ENCODE data around the gene OSM.

Gene OSM

DNA sequence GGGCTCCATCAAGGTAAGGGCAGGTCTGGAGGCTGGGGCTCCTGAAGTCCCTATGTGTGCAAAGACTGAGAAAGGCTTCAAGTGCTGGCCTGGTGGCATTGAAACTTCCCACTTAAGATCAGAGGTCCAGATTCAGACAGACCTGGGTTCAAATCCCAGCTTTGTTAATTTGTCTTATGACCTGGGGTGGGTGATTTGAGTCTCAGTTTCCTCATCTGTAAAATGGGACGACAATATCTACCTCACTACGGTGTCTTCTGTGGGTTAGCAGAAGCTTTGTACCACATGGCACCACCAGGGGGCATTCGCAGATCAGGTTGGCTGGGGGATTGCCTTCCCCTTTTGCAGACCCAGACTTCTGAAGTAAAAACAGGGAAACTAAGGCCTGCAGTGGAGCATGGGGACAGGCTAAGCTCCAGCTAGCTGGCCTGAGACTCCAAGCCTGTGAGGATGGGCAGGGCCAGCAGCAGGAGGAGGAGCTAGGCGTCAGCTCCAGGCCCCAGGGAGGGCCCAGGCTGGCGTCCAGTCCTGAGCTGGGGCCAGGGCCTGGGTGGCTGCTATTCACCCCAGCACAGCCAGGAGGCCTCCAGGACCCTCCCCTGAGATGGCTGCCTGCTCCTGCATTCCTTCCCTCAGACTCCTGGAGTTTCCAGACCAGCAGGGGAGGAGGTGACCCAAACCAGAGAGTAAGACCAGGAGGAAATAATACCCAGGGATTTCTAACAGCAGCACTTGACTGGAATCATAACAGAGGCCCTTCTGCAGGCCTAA is 21.2 kb upstream of the OSM start:
- Histone ChIP-seq H3K36me3 (ENCODE audit: control insufficient read depth in 2 of 2, insufficient read depth in 1 of 2, low read length in 2 of 2) (peaks cover 0 to 27% of the 10 kb centered on the region in 2 experiments; a peak in 1 of 3 replicates), H3K27ac (ENCODE audit: extremely low read depth, low read depth, low read length) (no peak overlapping the region), H3K4me1 (ENCODE audit: control insufficient read depth, insufficient read depth, low read length) (no peaks in the 10 kb centered on the region; the same call in 1 of the 2 replicates), H3K4me3 (ENCODE audit: low read depth, low read length) (no peak overlapping the region), H3K9me3 (ENCODE audit: control insufficient read depth, insufficient read depth, low read depth, low read length) (no peaks in the 10 kb centered on the region)
- ChIA-PET POLR2A (interaction anchor here (0.6 to 1.6 kb wide), 9 partner anchors 10 to 1129 kb away, joined by 3 to 18 read pairs (median 4); partner anchors contain the start of genes CCDC157, RNF215, SEC14L2 and SF3A1), CTCF (interaction anchor here (0.5 to 4.0 kb wide), 60 partner anchors 8 to 617 kb away, joined by 3 to 80 read pairs (median 4); partner anchors contain the start of genes CCDC157, RNF215, SEC14L2 and SF3A1)
- TF ChIP-seq, protein P1, sequence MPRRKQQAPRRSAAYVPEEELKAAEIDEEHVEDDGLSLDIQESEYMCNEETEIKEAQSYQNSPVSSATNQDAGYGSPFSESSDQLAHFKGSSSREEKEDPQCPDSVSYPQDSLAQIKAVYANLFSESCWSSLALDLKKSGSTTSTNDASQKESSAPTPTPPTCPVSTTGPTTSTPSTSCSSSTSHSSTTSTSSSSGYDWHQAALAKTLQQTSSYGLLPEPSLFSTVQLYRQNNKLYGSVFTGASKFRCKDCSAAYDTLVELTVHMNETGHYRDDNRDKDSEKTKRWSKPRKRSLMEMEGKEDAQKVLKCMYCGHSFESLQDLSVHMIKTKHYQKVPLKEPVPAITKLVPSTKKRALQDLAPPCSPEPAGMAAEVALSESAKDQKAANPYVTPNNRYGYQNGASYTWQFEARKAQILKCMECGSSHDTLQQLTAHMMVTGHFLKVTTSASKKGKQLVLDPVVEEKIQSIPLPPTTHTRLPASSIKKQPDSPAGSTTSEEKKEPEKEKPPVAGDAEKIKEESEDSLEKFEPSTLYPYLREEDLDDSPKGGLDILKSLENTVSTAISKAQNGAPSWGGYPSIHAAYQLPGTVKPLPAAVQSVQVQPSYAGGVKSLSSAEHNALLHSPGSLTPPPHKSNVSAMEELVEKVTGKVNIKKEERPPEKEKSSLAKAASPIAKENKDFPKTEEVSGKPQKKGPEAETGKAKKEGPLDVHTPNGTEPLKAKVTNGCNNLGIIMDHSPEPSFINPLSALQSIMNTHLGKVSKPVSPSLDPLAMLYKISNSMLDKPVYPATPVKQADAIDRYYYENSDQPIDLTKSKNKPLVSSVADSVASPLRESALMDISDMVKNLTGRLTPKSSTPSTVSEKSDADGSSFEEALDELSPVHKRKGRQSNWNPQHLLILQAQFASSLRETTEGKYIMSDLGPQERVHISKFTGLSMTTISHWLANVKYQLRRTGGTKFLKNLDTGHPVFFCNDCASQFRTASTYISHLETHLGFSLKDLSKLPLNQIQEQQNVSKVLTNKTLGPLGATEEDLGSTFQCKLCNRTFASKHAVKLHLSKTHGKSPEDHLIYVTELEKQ (tag by site-specific recombination; IDR thresholded peaks at IDR 0.05; ENCODE audit: borderline replicate concordance) = 0 out of 2 replicates have a peak, but pooled peaks have one; percentile 25
- TF ChIP-seq YY1 (tag by site-specific recombination; IDR thresholded peaks at IDR 0.05) (no peak), ZNF623 (tag by site-specific recombination; IDR thresholded peaks at IDR 0.05) (peak; percentile 35), ZNF658 (tag by site-specific recombination; IDR thresholded peaks at IDR 0.05) (no peak), KLF10 (tag by site-specific recombination; IDR thresholded peaks at IDR 0.05) (peak; percentile 41; the same call in 1 of the 2 replicates), SP2 (tag by site-specific recombination; IDR thresholded peaks at IDR 0.05) (peak; percentile 50), ZNF501 (tag by site-specific recombination; IDR thresholded peaks at IDR 0.05) (no peak), FEZF1 (tag by site-specific recombination; IDR thresholded peaks at IDR 0.05) (no peak), ZNF660 (tag by site-specific recombination; IDR thresholded peaks at IDR 0.05) (no peak), MYNN (tag by site-specific recombination; IDR thresholded peaks at IDR 0.05; ENCODE audit: borderline replicate concordance) (no peak), ZBTB20 (tag by site-specific recombination; IDR thresholded peaks at IDR 0.05) (peak; percentile 29; the same call in 1 of the 2 replicates), ZNF664 (tag by site-specific recombination; IDR thresholded peaks at IDR 0.05) (peak; percentile 31; the same call in 1 of the 2 replicates), ZNF221 (tag by site-specific recombination; IDR thresholded peaks at IDR 0.05; ENCODE audit: borderline replicate concordance) (no peak), ZNF23 (tag by site-specific recombination; IDR thresholded peaks at IDR 0.05; ENCODE audit: borderline replicate concordance) (no peak), KLF8 (tag by site-specific recombination; IDR thresholded peaks at IDR 0.05) (peak; percentile 50; the same call in 1 of the 2 replicates), KLF16 (tag by site-specific recombination; IDR thresholded peaks at IDR 0.05) (no peak), ZNF121 (tag by site-specific recombination; IDR thresholded peaks at IDR 0.05) (peak; percentile 98), ZNF2 (tag by site-specific recombination; IDR thresholded peaks at IDR 0.05) (0 out of 2 replicates have a peak, but pooled peaks have one; percentile 48), SP3 (tag by site-specific recombination; IDR thresholded peaks at IDR 0.05) (peak; percentile 37; the same call in 1 of the 2 replicates), ZSCAN30 (tag by site-specific recombination; IDR thresholded peaks at IDR 0.05) (peak; percentile 78), ZXDB (tag by site-specific recombination; IDR thresholded peaks at IDR 0.05) (no peak; the same call in 1 of the 2 replicates), ZNF514 (tag by site-specific recombination; IDR thresholded peaks at IDR 0.05) (no peak), GLIS1 (tag by site-specific recombination; IDR thresholded peaks at IDR 0.05) (peak; percentile 90), ZNF184 (tag by site-specific recombination; IDR thresholded peaks at IDR 0.05) (no peak), ZNF175 (tag by site-specific recombination; IDR thresholded peaks at IDR 0.05) (no peak), KLF9 (tag by site-specific recombination; IDR thresholded peaks at IDR 0.05; ENCODE audit: low read depth) (no peak)
- TF ChIP-seq, protein P2, sequence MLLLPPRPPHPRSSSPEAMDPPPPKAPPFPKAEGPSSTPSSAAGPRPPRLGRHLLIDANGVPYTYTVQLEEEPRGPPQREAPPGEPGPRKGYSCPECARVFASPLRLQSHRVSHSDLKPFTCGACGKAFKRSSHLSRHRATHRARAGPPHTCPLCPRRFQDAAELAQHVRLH (tag by site-specific recombination; IDR thresholded peaks at IDR 0.05) = peak; percentile 95
- TF ChIP-seq, protein P3, sequence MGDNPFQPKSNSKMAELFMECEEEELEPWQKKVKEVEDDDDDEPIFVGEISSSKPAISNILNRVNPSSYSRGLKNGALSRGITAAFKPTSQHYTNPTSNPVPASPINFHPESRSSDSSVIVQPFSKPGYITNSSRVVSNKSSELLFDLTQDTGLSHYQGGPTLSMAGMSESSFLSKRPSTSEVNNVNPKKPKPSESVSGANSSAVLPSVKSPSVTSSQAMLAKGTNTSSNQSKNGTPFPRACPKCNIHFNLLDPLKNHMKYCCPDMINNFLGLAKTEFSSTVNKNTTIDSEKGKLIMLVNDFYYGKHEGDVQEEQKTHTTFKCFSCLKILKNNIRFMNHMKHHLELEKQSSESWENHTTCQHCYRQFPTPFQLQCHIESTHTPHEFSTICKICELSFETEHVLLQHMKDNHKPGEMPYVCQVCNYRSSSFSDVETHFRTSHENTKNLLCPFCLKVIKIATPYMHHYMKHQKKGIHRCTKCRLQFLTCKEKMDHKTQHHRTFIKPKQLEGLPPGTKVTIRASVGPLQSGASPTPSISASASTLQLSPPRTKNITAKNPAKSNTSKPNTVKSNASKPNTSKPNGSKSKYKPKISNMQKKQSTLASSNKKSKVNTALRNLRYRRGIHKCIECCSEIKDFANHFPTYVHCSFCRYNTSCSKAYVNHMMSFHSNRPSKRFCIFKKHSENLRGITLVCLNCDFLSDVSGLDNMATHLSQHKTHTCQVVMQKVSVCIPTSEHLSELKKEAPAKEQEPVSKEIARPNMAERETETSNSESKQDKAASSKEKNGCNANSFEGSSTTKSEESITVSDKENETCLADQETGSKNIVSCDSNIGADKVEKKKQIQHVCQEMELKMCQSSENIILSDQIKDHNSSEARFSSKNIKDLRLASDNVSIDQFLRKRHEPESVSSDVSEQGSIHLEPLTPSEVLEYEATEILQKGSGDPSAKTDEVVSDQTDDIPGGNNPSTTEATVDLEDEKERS (tag by site-specific recombination; IDR thresholded peaks at IDR 0.05) = no peak
- TF ChIP-seq, protein P4, sequence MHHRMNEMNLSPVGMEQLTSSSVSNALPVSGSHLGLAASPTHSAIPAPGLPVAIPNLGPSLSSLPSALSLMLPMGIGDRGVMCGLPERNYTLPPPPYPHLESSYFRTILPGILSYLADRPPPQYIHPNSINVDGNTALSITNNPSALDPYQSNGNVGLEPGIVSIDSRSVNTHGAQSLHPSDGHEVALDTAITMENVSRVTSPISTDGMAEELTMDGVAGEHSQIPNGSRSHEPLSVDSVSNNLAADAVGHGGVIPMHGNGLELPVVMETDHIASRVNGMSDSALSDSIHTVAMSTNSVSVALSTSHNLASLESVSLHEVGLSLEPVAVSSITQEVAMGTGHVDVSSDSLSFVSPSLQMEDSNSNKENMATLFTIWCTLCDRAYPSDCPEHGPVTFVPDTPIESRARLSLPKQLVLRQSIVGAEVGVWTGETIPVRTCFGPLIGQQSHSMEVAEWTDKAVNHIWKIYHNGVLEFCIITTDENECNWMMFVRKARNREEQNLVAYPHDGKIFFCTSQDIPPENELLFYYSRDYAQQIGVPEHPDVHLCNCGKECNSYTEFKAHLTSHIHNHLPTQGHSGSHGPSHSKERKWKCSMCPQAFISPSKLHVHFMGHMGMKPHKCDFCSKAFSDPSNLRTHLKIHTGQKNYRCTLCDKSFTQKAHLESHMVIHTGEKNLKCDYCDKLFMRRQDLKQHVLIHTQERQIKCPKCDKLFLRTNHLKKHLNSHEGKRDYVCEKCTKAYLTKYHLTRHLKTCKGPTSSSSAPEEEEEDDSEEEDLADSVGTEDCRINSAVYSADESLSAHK (tag by site-specific recombination; IDR thresholded peaks at IDR 0.05) = peak; percentile 43; the same call in 1 of the 2 replicates
